ENCODE measurements around the gene TSLP.

TSLP gene

GRCh38 chr5:111119856-111120255, 48.3 kb downstream of the TSLP start:
- no peaks in the 10 kb centered on the region for H3K9me2 ChIP-seq (ENCODE audit: low read depth, low read length)
- H2AFZ ChIP-seq (ENCODE audit: low read length), result no peak overlapping the region
- H3K79me2 ChIP-seq (ENCODE audit: insufficient read depth, low read length), result no peaks in the 10 kb centered on the region
- H3K27ac ChIP-seq (ENCODE audit: low read depth, low read length, poor library complexity, severe bottlenecking), result no peak overlapping the region
- peaks cover 94% of the 10 kb centered on the region for H3K36me3 ChIP-seq (ENCODE audit: insufficient read depth, low read length)
- no peaks in the 10 kb centered on the region for H3K27me3 ChIP-seq (ENCODE audit: insufficient read depth, low read length)
- no peaks in the 10 kb centered on the region for H3F3A ChIP-seq (ENCODE audit: insufficient read depth, low read length)
- H3K9me3 ChIP-seq (ENCODE audit: low read length), result no peaks in the 10 kb centered on the region
- no peak overlapping the region for H3K4me3 ChIP-seq (ENCODE audit: low read depth, low read length, poor library complexity, severe bottlenecking)
- no peak overlapping the region for H3K4me2 ChIP-seq (ENCODE audit: low read length)
- H3K9ac ChIP-seq (ENCODE audit: low read length), result no peak overlapping the region
- H3K4me1 ChIP-seq (ENCODE audit: insufficient read depth, low read length, severe bottlenecking), result no peaks in the 10 kb centered on the region
- TF ChIP-seq EZH2 (IDR thresholded peaks at IDR 0.05; ENCODE audit: borderline replicate concordance, low read length), result no peak
- no peak for TF ChIP-seq CTCF (IDR thresholded peaks at IDR 0.05; ENCODE audit: low read length)
- no peaks in the 10 kb centered on the region for H4K20me1 ChIP-seq (ENCODE audit: insufficient read depth, low read length)

DNA sequence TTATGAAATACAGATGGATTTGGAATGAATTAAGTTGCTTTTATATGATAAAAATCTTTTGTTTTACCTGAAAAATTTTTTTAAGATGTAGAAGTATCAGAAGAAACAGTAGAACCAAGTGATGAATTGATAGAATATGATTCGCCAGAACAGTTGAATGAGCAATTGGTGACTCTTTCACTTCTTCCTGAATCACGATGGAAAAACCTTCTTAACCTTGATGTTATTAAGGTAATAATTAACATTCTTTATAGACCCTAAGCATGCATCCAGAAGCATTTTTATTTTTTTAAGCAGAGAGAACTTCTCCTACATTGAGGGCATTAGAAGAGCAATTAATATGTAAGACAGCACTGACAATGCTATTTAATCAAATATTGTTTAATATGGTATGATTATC, 49.4 kb downstream of the TSLP start:
- Histone ChIP-seq H3K9me3 (ENCODE audit: low read length) (no peaks in the 10 kb centered on the region), H3K36me3 (ENCODE audit: insufficient read depth, low read length) (peaks cover 94% of the 10 kb centered on the region), H2AFZ (ENCODE audit: low read length) (no peak overlapping the region), H4K20me1 (ENCODE audit: insufficient read depth, low read length) (no peaks in the 10 kb centered on the region), H3K9ac (ENCODE audit: low read length) (no peak overlapping the region), H3K27me3 (ENCODE audit: insufficient read depth, low read length) (no peaks in the 10 kb centered on the region), H3K4me2 (ENCODE audit: low read length) (no peak overlapping the region), H3K4me1 (ENCODE audit: insufficient read depth, low read length, severe bottlenecking) (no peaks in the 10 kb centered on the region), H3F3A (ENCODE audit: insufficient read depth, low read length) (no peaks in the 10 kb centered on the region), H3K4me3 (ENCODE audit: low read depth, low read length, poor library complexity, severe bottlenecking) (no peak overlapping the region), H3K9me2 (ENCODE audit: low read depth, low read length) (no peaks in the 10 kb centered on the region), H3K79me2 (ENCODE audit: insufficient read depth, low read length) (no peaks in the 10 kb centered on the region), H3K27ac (ENCODE audit: low read depth, low read length, poor library complexity, severe bottlenecking) (no peak overlapping the region)
- TF ChIP-seq EZH2 (IDR thresholded peaks at IDR 0.05; ENCODE audit: borderline replicate concordance, low read length) (no peak), CTCF (IDR thresholded peaks at IDR 0.05; ENCODE audit: low read length) (no peak)

- Histone ChIP-seq H3K4me3 (ENCODE audit: low read depth, low read length, poor library complexity, severe bottlenecking) (no peak overlapping the region), H4K20me1 (ENCODE audit: insufficient read depth, low read length) (no peaks in the 10 kb centered on the region), H3K9me3 (ENCODE audit: low read length) (no peaks in the 10 kb centered on the region), H3K9me2 (ENCODE audit: low read depth, low read length) (no peaks in the 10 kb centered on the region), H2AFZ (ENCODE audit: low read length) (no peak overlapping the region), H3K4me1 (ENCODE audit: insufficient read depth, low read length, severe bottlenecking) (no peaks in the 10 kb centered on the region), H3K4me2 (ENCODE audit: low read length) (no peak overlapping the region), H3K9ac (ENCODE audit: low read length) (no peak overlapping the region), H3K27me3 (ENCODE audit: insufficient read depth, low read length) (no peaks in the 10 kb centered on the region), H3K27ac (ENCODE audit: low read depth, low read length, poor library complexity, severe bottlenecking) (no peak overlapping the region), H3K36me3 (ENCODE audit: insufficient read depth, low read length) (peaks cover 95% of the 10 kb centered on the region), H3F3A (ENCODE audit: insufficient read depth, low read length) (no peaks in the 10 kb centered on the region), H3K79me2 (ENCODE audit: insufficient read depth, low read length) (no peaks in the 10 kb centered on the region)
- TF ChIP-seq EZH2 (IDR thresholded peaks at IDR 0.05; ENCODE audit: borderline replicate concordance, low read length) (no peak), CTCF (IDR thresholded peaks at IDR 0.05; ENCODE audit: low read length) (no peak)
Observed at GRCh38 chr5:111121926-111122325, 50.4 kb downstream of the TSLP start.
